H1 (cell line): Measurements from ENCODE around the gene PALD1. TPM values are rescaled to one million over a fixed set of nuclear protein-coding genes. Genes with fewer than 3 reads are reported as not detected.

Experiments
- CTCF ChIA-PET: fragments of 300-600 bp; sonication (Branson Sonifier 250); formaldehyde crosslinking; loops from one replicate; lab custom pipeline; 2021; ENCODE audit not compliant: partially characterized antibody; lab: Charles Lee
- POLR2A ChIA-PET: fragments of 300-600 bp; sonication (Branson Sonifier 250); formaldehyde crosslinking; loops from one replicate; lab custom pipeline; 2021; ENCODE audit warnings: inconsistent platforms; ENCODE audit not compliant: partially characterized antibody; lab: Charles Lee
- DNase-seq, 2 experiments: peaks; one replicate each; pipeline versions ENCODE4 v3.0.0 to v3.0.0-alpha.2; 2010 to 2022; ENCODE audit warnings: low spot score in 2 of 2, low read depth in 1 of 2, mixed read lengths in 1 of 2
- FAIRE-seq: peaks from 2 replicates; lab custom pipeline; 2011; peaks lifted over from hg19 to GRCh38; lab: Jason Lieb, UNC
- H2AFZ ChIP-seq: 2 replicates; pipeline ENCODE4 v1.8.1; 2012; ENCODE audit warnings: low read length, inconsistent platforms
- H2AK5ac ChIP-seq: 2 replicates; pipeline ENCODE4 v1.6.1; 2013; ENCODE audit warnings: low read depth, low read length
- H2BK120ac ChIP-seq: replicated peaks from 2 replicates; pipeline ENCODE3; 2013; ENCODE audit warnings: low read depth, low read length, inconsistent platforms
- H2BK12ac ChIP-seq: 2 replicates; pipeline ENCODE4 v1.6.1; 2013; ENCODE audit warnings: low read depth, low read length
- H2BK15ac ChIP-seq: 2 replicates; pipeline ENCODE4 v1.6.1; 2013; ENCODE audit warnings: low read length
- H2BK20ac ChIP-seq: 2 replicates; pipeline ENCODE4 v1.6.1; 2013; ENCODE audit warnings: low read length
- H2BK5ac ChIP-seq: 2 replicates; pipeline ENCODE4 v1.6.1; 2013; ENCODE audit warnings: low read depth, low read length
- H3K14ac ChIP-seq: 2 replicates; pipeline ENCODE4 v1.6.1; 2013; ENCODE audit warnings: inconsistent platforms; ENCODE audit not compliant: insufficient read length
- H3K18ac ChIP-seq: 2 replicates; pipeline ENCODE4 v1.6.1; 2013; ENCODE audit warnings: low read length; ENCODE audit errors: extremely low read depth
- H3K23ac ChIP-seq: 2 replicates; pipeline ENCODE4 v1.6.1; 2013; ENCODE audit warnings: inconsistent platforms; ENCODE audit not compliant: insufficient read length
- H3K23me2 ChIP-seq: 2 replicates; pipeline ENCODE4 v1.6.1; 2013; ENCODE audit warnings: low read depth, low read length
- H3K27ac ChIP-seq: 2 replicates; pipeline ENCODE4 v1.6.1; 2011; ENCODE audit warnings: low read depth, low read length, inconsistent platforms
- H3K27me3 ChIP-seq, 4 experiments: replicated peaks in 1 of 4; 1 replicate in 1 of 4; 2 replicates in 3 of 4; pipeline versions ENCODE4 v1.6.1 to v1.8.1; 2011 to 2013; ENCODE audit warnings: low read length in 3 of 4, mild to moderate bottlenecking in 3 of 4, inconsistent platforms in 2 of 4, mixed read lengths in 2 of 4, moderate library complexity in 1 of 4; ENCODE audit not compliant: control insufficient read depth in 3 of 4, insufficient read depth in 3 of 4; ENCODE audit errors: extremely low read depth in 1 of 4
- H3K36me3 ChIP-seq, 4 experiments: 2 replicates each; pipeline versions ENCODE4 v1.6.1 to v1.8.1; 2011 to 2013; ENCODE audit warnings: mild to moderate bottlenecking in 4 of 4, low read length in 3 of 4, moderate library complexity in 2 of 4, control low read depth in 1 of 4, inconsistent platforms in 1 of 4; ENCODE audit not compliant: insufficient read depth in 4 of 4, control insufficient read depth in 2 of 4
- H3K4ac ChIP-seq: replicated peaks from 2 replicates; pipeline ENCODE3; 2013; ENCODE audit warnings: low read length, low read depth, mixed read lengths, inconsistent platforms; ENCODE audit not compliant: insufficient read length
- H3K4me1 ChIP-seq, 4 experiments: replicated peaks in 1 of 4; 1 replicate in 1 of 4; 2 replicates in 3 of 4; pipeline versions ENCODE4 v1.6.1 to v1.8.1; 2011 to 2013; ENCODE audit warnings: low read length in 3 of 4, inconsistent platforms in 2 of 4, mixed read lengths in 1 of 4; ENCODE audit not compliant: insufficient read depth in 4 of 4, control insufficient read depth in 3 of 4
- H3K4me2 ChIP-seq, 2 experiments: 2 replicates each; pipeline versions ENCODE4 v1.6.1 to v1.8.1; 2011 to 2013; ENCODE audit warnings: low read depth in 2 of 2, low read length in 2 of 2, control low read depth in 1 of 2, inconsistent platforms in 1 of 2, mild to moderate bottlenecking in 1 of 2; ENCODE audit not compliant: insufficient read depth in 1 of 2
- H3K4me3 ChIP-seq, 4 experiments: fragments of 200-600, 300-600 bp in 1 of 4; sonication (generic), shearing (Covaris generic), sonication (Bioruptor Twin) in 1 of 4; 2 replicates each; pipeline versions ENCODE4 v1.5.1 to v1.8.1; 2011 to 2016; ENCODE audit warnings: low read length in 4 of 4, low read depth in 3 of 4, control low read depth in 2 of 4, inconsistent platforms in 2 of 4, mild to moderate bottlenecking in 2 of 4, mixed read lengths in 1 of 4, moderate library complexity in 1 of 4; ENCODE audit not compliant: insufficient read depth in 2 of 4; ENCODE audit errors: extremely low read depth in 1 of 4
- H3K56ac ChIP-seq: replicated peaks from 2 replicates; pipeline ENCODE3; 2013; ENCODE audit warnings: low read depth, mild to moderate bottlenecking, mixed read lengths, low read length, inconsistent platforms; ENCODE audit not compliant: insufficient read length
- H3K79me1 ChIP-seq: 2 replicates; pipeline ENCODE4 v1.6.1; 2013; ENCODE audit warnings: low read depth, low read length, control low read depth
- H3K79me2 ChIP-seq, 2 experiments: 2 replicates each; pipeline versions ENCODE4 v1.6.1 to v1.8.1; 2012 to 2013; ENCODE audit warnings: low read length in 2 of 2, mild to moderate bottlenecking in 2 of 2, inconsistent platforms in 1 of 2; ENCODE audit not compliant: insufficient read depth in 2 of 2, control insufficient read depth in 1 of 2
- H3K9ac ChIP-seq, 4 experiments: replicated peaks in 1 of 4; 1 replicate in 1 of 4; 2 replicates in 3 of 4; pipeline versions ENCODE4 v1.6.1 to v1.8.1; 2011 to 2013; ENCODE audit warnings: low read depth in 3 of 4, low read length in 3 of 4, control low read depth in 2 of 4, mild to moderate bottlenecking in 2 of 4, moderate library complexity in 2 of 4, inconsistent platforms in 1 of 4; ENCODE audit errors: extremely low read depth in 1 of 4
- H3K9me3 ChIP-seq, 2 experiments: 2 replicates each; pipeline versions ENCODE4 v1.6.1 to v1.8.1; 2012 to 2013; ENCODE audit warnings: mild to moderate bottlenecking in 2 of 2, moderate library complexity in 2 of 2, control low read depth in 1 of 2, inconsistent platforms in 1 of 2, low read depth in 1 of 2, low read length in 1 of 2, mixed read lengths in 1 of 2; ENCODE audit not compliant: insufficient read depth in 2 of 2
- H4K20me1 ChIP-seq, 2 experiments: replicated peaks in 1 of 2; 2 replicates each; pipeline versions ENCODE3 to v1.8.1; 2011 to 2013; ENCODE audit warnings: inconsistent platforms in 2 of 2, low read length in 2 of 2, mild to moderate bottlenecking in 1 of 2; ENCODE audit not compliant: insufficient read depth in 2 of 2, control insufficient read depth in 1 of 2
- H4K5ac ChIP-seq: 2 replicates; pipeline ENCODE4 v1.6.1; 2013; ENCODE audit warnings: low read length, low read depth, mixed read lengths, inconsistent platforms; ENCODE audit not compliant: insufficient read length
- H4K8ac ChIP-seq: 2 replicates; pipeline ENCODE4 v1.8.0; 2013; ENCODE audit warnings: mild to moderate bottlenecking, moderate library complexity, low read length, inconsistent platforms; ENCODE audit not compliant: insufficient read depth; ENCODE audit errors: extremely low read depth
- H4K91ac ChIP-seq: replicated peaks from 2 replicates; pipeline ENCODE3; 2013; ENCODE audit warnings: low read length, mixed read lengths, inconsistent platforms; ENCODE audit not compliant: insufficient read length
- BRCA1 ChIP-seq: IDR thresholded peaks from 2 replicates; pipeline ENCODE4 v1.6.1; 2012; ENCODE audit warnings: low read depth, low read length, improper control_type of control experiment
- CTBP2 ChIP-seq: IDR thresholded peaks from 2 replicates; pipeline ENCODE4 v1.7.0; 2011; ENCODE audit warnings: borderline replicate concordance, mild to moderate bottlenecking, moderate library complexity, mixed read lengths, low read length; ENCODE audit not compliant: insufficient read depth, insufficient read length
- KDM5A ChIP-seq: fragments of 200-600 bp; IDR thresholded peaks from 2 replicates; pipeline ENCODE4 v1.7.1; 2012; ENCODE audit warnings: mild to moderate bottlenecking, low read length, inconsistent platforms, mixed read lengths
- RAD21 ChIP-seq, 2 experiments: IDR thresholded peaks in 1 of 2; conservative IDR thresholded peaks in 1 of 2; 2 replicates each; pipeline ENCODE4 v1.6.1; 2011; ENCODE audit warnings: low read depth in 2 of 2, low read length in 2 of 2, improper control_type of control experiment in 1 of 2, inconsistent platforms in 1 of 2, mild to moderate bottlenecking in 1 of 2, moderate library complexity in 1 of 2
- TCF12 ChIP-seq: IDR thresholded peaks from 2 replicates; pipeline ENCODE4 v1.6.1; 2011; ENCODE audit warnings: low read depth, mild to moderate bottlenecking, low read length
- WGBS, 2 experiments: shearing (Covaris generic) in 1 of 2; methylation state at CpG; one replicate each; pipeline versions ENCODE4 v1.1.6 to v1.1.7; 2013 to 2015; ENCODE audit warnings: low lambda C conversion rate in 2 of 2, mixed read lengths in 2 of 2, inconsistent platforms in 1 of 2, low coverage in 1 of 2, missing lambda C conversion rate in 1 of 2; ENCODE audit not compliant: insufficient replicate concordance in 2 of 2, insufficient coverage in 1 of 2, insufficient read length in 1 of 2; ENCODE audit errors: extremely low coverage in 1 of 2, missing lambda C conversion rate in 1 of 2; 5-methylcytosine and 5-hydroxymethylcytosine counted together
- polyA plus RNA-seq, 7 experiments: library from polyadenylated mRNA; depleted of rRNA in 3 of 7; stranded (reverse) in 5 of 7; unstranded in 2 of 7; fragments of >200 nt in 5 of 7; fragments of 200-250 nt in 2 of 7; gene quantifications; 1 replicate in 5 of 7; 2 replicates in 1 of 7; 4 replicates in 1 of 7; pipeline versions ENCODE4 v1.2.1 to v1.2.3, GENCODE V29; 2011 to 2013; ENCODE audit warnings: missing spikeins in 2 of 7, mixed read lengths in 2 of 7
- total RNA-seq: library from RNA; stranded (reverse); fragmentation: NEBNext Ultra II Directional; extraction: Animal tissue kit (Norgen Biotek cat#: 25700); gene quantifications from 2 replicates; pipeline ENCODE4 v1.2.1, GENCODE V29; 2021
- TF ChIP-seq, protein P1 (sequence below), 3 experiments: IDR thresholded peaks; 1 replicate in 2 of 3; 2 replicates in 1 of 3; pipeline versions ENCODE4 v1.5.1 to v1.6.1; 2011; ENCODE audit warnings: low read length in 3 of 3, mild to moderate bottlenecking in 3 of 3, inconsistent platforms in 2 of 3, low read depth in 1 of 3, moderate library complexity in 1 of 3; ENCODE audit not compliant: insufficient read depth in 1 of 3; ENCODE audit errors: control extremely low read depth in 1 of 3

The PALD1 gene
- total and polyA plus RNA-seq, 2 of the 8 experiments (the other 6 are each of a cell fraction or from before 2014, with no cell fraction given) = 13.3 to 32.8 TPM

DNA sequence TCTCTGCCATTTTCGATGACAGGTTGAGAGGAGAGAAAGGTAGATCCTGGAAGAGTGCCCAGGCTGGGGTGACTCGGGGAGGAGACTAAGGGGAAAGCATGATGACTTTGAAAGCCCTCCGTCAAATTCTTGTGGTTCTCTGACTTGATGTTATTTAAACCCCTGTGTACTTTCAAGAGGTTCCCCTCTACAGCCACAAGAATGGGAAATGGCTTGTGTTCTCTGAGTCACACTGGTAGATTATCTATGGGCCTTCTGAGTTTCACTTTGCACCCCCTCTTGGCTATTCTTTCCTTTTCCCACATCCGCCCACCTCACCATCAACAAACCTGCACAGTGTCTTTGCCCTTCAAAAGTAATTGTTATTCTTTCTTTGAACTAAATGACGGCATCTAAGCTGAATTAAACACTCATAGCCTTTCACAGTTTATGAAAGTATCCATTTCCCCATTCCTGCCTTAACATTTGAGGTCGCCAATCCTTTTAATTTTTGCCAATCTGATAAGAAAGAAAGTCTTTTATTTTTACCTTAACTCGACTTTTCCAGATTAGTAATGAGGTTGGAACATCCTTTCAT is 99.9 kb downstream of the PALD1 start:
- POLR2A ChIA-PET = no interaction called here
- FAIRE-seq (no peak), DNase-seq (no peak)
- TF ChIP-seq BRCA1 (no peak), CTBP2 (no peak), KDM5A (no peak), RAD21 (IDR thresholded peaks at IDR 0.05 in 1 of 2, conservative IDR thresholded peaks at IDR 0.05 in 1 of 2; ENCODE audit: low read depth in 2 of 2, low read length in 2 of 2) (no peak), TCF12 (no peak)
- TF ChIP-seq, protein P1, sequence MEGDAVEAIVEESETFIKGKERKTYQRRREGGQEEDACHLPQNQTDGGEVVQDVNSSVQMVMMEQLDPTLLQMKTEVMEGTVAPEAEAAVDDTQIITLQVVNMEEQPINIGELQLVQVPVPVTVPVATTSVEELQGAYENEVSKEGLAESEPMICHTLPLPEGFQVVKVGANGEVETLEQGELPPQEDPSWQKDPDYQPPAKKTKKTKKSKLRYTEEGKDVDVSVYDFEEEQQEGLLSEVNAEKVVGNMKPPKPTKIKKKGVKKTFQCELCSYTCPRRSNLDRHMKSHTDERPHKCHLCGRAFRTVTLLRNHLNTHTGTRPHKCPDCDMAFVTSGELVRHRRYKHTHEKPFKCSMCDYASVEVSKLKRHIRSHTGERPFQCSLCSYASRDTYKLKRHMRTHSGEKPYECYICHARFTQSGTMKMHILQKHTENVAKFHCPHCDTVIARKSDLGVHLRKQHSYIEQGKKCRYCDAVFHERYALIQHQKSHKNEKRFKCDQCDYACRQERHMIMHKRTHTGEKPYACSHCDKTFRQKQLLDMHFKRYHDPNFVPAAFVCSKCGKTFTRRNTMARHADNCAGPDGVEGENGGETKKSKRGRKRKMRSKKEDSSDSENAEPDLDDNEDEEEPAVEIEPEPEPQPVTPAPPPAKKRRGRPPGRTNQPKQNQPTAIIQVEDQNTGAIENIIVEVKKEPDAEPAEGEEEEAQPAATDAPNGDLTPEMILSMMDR (IDR thresholded peaks at IDR 0.05; ENCODE audit: control extremely low read depth in 1 of 3, insufficient read depth in 1 of 3, low read depth in 1 of 3, low read length in 3 of 3) = no peak
- no peak overlapping the region for H3K56ac ChIP-seq
- no peak overlapping the region for H2AK5ac ChIP-seq
- no peaks in the 10 kb centered on the region for H3K79me2 ChIP-seq
- no peaks in the 10 kb centered on the region for H3K27me3 ChIP-seq
- H3K9ac ChIP-seq = no peak overlapping the region
- 76% methylated on average over 7 of the region's 7 CpGs; no CpG with 5 or more reads in 1 of the 2 experiments for WGBS, 2 experiments
- H3K4me1 ChIP-seq = no peaks in the 10 kb centered on the region
- no peak overlapping the region for H2BK15ac ChIP-seq
- H3K79me1 ChIP-seq = no peaks in the 10 kb centered on the region
- no peak overlapping the region for H3K23ac ChIP-seq
- H2BK12ac ChIP-seq = no peak overlapping the region
- H4K91ac ChIP-seq = no peak overlapping the region
- no peak overlapping the region for H3K18ac ChIP-seq
- H4K5ac ChIP-seq = no peak overlapping the region
- peaks cover 0 to 2% of the 10 kb centered on the region in 2 experiments for H4K20me1 ChIP-seq
- H2BK120ac ChIP-seq = no peak overlapping the region
- no peak overlapping the region for H2AFZ ChIP-seq
- H3K4me3 ChIP-seq = no peak overlapping the region
- no peak overlapping the region for H2BK20ac ChIP-seq
- no peak overlapping the region for H3K4me2 ChIP-seq
- no peaks in the 10 kb centered on the region for H3K36me3 ChIP-seq
- H2BK5ac ChIP-seq = no peak overlapping the region
- no peak overlapping the region for H3K4ac ChIP-seq
- CTCF ChIA-PET = interaction anchor here (0.6 to 1.3 kb wide), 3 partner anchors 39 to 182 kb away, joined by 3 read pairs; no protein-coding TSS in a partner anchor
- H3K9me3 ChIP-seq = no peaks in the 10 kb centered on the region
- no peaks in the 10 kb centered on the region; the same call in 1 of the 2 replicates for H3K23me2 ChIP-seq
- no peak overlapping the region for H3K14ac ChIP-seq
- H3K27ac ChIP-seq = no peak overlapping the region
- no peak overlapping the region for H4K8ac ChIP-seq
